Hepatocyte (in vitro differentiated cells): ENCODE measurements around the gene SRP68.

ENCODE experiments used
- EZH2 ChIP-seq: fragments of 200-600 bp; sonication (generic); IDR thresholded peaks from 2 replicates; pipeline ENCODE4 v1.6.1; 2016; ENCODE audit warnings: antibody characterized with exemption, mild to moderate bottlenecking, borderline replicate concordance
- TF ChIP-seq, protein P1 (sequence below): fragments of 200-600 bp; sonication (generic); IDR thresholded peaks from 2 replicates; pipeline ENCODE4 v1.5.1; 2016; ENCODE audit warnings: antibody characterized with exemption, mild to moderate bottlenecking; ENCODE audit not compliant: poor library complexity

DNA sequence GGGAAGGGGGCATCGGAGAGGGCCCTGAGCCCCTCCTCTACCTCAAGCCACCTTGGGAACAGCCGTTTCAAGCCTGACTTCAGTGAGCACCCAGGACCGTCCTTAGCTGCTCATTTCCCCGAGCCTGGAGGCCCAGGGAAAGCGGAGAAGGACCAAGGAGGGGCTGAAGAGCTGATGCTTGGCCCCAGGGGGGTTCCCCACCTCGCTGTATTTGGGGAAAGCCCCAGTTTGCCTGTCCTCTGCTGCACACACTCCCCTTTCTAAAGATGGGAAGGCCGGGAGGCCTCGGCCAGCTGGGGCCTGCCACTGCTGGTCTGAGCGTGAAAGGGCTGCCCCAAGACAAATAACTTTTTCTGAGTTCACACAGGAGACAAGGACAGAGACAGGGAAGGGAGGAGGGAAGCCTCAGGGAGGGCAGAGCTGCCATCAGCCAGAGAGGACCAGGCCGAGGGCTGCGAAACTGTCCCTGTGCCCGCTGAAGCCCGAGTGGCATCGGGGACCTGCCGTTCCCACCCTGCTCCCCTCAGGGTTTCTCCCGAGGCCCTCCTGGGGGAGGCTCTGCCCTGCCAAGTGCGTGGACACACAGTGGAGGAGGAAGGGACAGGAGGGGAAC is 18.3 kb upstream of the SRP68 start:
- TF ChIP-seq, protein P1, sequence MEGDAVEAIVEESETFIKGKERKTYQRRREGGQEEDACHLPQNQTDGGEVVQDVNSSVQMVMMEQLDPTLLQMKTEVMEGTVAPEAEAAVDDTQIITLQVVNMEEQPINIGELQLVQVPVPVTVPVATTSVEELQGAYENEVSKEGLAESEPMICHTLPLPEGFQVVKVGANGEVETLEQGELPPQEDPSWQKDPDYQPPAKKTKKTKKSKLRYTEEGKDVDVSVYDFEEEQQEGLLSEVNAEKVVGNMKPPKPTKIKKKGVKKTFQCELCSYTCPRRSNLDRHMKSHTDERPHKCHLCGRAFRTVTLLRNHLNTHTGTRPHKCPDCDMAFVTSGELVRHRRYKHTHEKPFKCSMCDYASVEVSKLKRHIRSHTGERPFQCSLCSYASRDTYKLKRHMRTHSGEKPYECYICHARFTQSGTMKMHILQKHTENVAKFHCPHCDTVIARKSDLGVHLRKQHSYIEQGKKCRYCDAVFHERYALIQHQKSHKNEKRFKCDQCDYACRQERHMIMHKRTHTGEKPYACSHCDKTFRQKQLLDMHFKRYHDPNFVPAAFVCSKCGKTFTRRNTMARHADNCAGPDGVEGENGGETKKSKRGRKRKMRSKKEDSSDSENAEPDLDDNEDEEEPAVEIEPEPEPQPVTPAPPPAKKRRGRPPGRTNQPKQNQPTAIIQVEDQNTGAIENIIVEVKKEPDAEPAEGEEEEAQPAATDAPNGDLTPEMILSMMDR = no peak
- no peak for TF ChIP-seq EZH2
